Sciatic nerve (tissue), 2 donors: ENCODE results near the gene DGKA. TPM values are rescaled to one million over a fixed set of nuclear protein-coding genes. Genes with fewer than 3 reads are reported as not detected.
"Not testable (repeated sequence)": the region's sequence is repeated elsewhere in the genome, so short reads cannot be mapped to it uniquely, and the experiment has no call there.

Experiments
- ATAC-seq: fragments of 200-7000 bp; cut with Tn5 transposase; one replicate; pipeline ENCODE4 v1.9.1; 2020; ENCODE audit warnings: mild to moderate bottlenecking, moderate library complexity
- DNase-seq: peaks from one replicate; pipeline ENCODE4 v3.0.0-alpha.2; 2020; ENCODE audit warnings: low spot score
- intact Hi-C: fragments of 100-400 bp; cut with DNase I; formaldehyde crosslinking; loops from one replicate; pipeline ENCODE4 v1.14.2; 2022
- total RNA-seq: library from RNA; stranded (reverse); fragmentation: NEBNext Ultra II Directional; extraction: Animal tissue kit (Norgen Biotek cat#: 25700); gene quantifications from one replicate; pipeline ENCODE4 v1.2.1, GENCODE V29; 2021
- donor health status: DM: no; HTN: no; CAD: no.
- donor health status: DM: no; HTN: no; CAD: no.

DGKA gene
- 31.8 TPM for total RNA-seq

DNA sequence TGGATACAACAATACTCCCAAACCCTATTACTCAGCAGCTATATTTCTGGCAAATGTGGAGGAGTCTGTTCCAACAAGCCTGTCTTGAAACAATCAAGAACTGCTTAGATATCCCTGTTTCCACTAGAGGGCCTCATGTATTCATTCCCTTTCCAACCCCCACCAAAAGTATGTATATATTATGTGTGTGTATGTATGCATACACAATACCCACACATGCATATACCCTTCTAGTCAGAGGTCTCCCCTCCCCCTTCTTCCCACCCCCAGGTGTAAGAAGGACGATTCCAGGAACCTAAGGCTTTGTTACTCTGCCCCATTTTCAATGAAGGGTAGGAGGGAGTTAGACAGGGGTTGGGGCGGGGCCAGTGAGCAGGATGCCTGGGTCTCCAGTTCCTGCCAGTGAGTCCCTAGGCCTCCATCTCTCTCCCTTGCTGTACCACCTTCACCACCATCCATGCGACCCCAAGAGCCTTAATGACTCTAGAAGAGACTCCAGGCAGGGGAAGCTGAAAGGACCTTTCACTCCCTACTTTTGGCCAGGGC is at the start of gene DGKA:
Gene DGKA, plus strand, starts transcription at position 392 of the 546 bp plus-strand sequence. CDS start 5,342 bp downstream, outside the sequence.
- intact Hi-C loops, result loop anchor here (5.0 kb wide), 1 partner anchor 114 kb away; the partner anchor contains the start of genes ORMDL2 and SARNP
- DNase-seq (no peak), ATAC-seq (peak; percentile 3)

DNA sequence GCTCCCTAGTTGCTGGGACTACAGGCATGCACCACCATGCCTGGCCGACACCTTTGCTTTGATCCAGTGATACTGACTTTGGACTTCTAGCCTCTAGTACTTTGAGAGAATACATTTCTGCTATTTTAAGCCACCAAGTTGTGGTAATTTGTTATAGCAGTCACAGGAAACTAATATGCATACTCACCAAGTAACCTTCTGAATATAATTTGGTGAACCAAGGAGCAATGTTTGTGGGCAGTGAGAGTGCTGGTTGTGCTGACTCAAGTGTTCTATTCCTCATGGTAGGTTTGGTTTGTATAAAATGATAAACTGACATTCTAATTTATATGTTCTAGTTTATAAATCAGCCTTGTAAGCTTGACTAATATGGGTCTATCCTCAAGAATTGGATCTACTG is 45.8 kb upstream of the DGKA start:
- intact Hi-C loops, result no loop called here
- no peak for DNase-seq
- no peak for ATAC-seq

DNA sequence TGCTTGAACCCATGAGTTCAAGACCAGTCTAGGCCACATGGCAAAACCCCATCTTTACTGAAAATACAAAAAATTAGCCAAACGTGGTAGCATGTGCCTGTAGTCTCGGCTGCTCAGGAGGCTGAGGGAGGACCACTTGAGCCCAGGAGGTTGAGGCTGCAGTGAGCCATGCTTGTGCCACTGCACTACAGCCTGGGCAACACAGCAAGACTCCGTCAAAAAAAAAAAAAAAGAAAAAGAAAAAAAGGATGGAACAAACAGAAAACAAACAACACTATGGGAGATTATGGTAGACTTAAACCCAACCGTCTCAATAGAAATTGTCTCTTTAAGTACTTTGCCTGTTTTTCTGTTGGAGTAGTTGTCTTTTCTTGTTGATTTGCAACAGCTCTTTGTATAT is 39.7 kb upstream of the DGKA start:
- ATAC-seq (no peak), DNase-seq (no peak)
- intact Hi-C loops, result no loop called here

DNA sequence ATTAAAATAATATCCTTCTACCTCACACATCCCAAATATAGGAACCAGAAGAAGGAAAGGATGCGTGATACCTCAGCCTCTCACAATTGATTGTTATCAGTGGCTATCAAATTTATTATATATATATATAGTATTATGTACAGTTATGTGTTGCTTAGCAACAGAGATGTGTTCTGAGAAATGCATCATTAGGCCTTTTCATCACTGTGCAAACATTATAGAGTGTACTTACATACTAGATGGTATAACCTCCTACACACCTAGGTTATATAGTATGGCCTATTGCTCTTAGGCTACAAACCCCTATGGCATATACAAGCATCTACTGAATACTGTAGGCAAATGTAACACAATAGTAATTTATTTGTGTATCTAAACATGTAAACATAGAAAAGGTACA is 37.2 kb upstream of the DGKA start:
- ATAC-seq (no peak), DNase-seq (no peak)
- intact Hi-C loops, result no loop called here

DNA sequence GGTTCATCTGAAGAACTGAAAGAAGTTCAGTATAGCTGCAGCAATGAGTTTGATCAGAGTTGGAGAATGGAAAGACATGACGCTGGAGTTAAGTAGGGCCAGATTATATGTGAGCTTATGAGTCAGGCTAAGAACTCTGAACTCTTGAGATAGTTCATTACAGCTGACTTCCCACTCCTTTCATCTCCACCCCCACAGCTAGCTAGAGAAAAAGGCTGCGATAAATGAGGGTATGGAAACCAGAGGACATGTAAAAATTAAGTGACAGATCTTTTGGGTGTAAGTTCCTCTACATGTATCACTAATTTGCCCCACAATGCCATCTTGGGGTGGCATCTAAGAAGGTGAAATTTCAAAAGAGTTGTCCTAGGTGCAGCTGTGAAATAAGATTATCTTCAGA is 31.9 kb upstream of the DGKA start:
- intact Hi-C loops, result no loop called here
- no peak for DNase-seq
- ATAC-seq, result no peak

DNA sequence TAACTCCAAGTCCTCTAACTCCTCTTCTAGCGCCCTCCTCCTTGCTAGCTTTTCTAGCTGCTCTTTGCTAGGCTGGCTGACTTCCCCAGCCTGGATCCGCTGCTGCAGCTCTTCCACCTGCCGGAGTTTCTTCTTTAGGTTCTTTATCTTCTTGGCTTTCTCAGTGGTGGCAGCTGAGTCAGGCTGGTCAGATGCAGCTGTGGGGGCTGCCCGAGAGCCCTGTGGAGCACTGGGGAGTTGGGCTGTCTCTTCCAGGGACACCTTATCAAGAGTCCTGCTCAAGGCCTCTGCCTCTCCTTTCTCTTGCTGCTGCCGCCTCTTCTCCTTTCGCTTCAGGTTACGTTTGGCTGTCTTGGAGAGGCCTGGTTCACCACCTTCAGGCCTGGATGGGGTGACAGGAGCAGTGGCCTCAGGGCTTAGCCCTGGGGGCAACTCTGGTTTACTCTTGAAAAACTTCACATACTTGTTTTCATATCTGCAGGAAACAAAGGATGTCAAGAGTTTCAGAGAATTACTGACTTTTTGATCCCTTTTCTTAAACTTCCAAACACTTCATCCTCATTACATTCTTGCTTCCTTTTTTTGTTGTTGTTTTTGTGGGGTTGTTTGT is 29.0 kb upstream of the DGKA start:
- intact Hi-C loops, result no loop called here
- ATAC-seq (no peak), DNase-seq (no peak)

DNA sequence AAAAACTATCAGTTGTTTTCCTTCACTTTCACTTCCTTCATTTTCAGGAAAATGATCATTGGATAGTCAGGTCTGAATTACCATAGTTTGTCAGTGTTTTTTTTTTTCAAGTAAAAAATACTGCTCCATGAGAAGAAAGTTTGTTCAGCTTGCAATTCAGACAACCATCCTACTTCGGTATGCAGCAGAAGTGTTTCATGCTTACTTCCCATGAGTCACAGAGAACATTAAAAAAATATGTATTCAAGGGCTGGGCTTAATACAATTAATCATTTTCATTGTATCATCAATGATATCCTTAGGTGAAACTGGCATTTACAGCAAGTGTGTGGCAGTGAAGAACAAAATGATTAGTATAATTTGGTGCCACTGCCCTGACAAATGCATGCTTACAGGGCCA is 24.9 kb upstream of the DGKA start:
- DNase-seq (no peak), ATAC-seq (no peak)
- intact Hi-C loops, result no loop called here

DNA sequence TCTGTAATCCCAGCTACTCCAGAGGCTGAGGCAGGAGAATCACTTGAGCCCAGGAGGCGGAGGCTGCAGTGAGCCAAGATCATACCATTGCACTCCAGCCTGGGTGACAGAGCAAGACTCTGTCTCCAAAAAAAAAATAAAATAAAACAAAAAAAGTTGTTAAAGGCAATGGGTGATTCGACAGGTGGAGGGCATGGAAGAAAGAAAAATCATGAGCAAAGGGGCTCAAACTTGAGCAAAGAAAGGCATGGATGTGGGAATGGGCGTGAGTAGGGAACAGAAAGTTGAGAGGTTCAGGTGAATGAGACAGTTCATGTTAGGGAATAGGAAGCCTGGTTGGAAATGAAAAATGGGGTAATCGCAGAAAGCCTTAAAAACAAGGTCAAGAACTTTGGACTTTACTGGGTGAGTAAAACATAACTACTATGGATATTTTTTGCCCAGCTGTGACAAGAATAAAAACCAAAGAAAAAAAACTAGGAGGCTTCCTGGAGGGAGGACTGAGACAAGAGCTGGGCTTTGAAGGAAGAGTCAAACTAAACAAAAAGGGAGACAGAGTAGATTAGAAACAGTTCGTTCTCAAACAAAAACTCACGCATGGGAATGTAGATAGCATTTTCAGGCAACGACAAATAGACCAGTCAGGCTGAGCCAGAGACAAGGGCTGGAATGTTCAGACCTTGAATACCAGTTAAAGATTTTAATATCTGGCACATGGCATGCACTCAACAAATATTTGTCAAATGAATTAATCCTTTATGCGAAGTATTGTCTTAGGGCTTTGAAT is 22.0 kb upstream of the DGKA start:
- intact Hi-C loops, result no loop called here
- ATAC-seq, result no peak
- DNase-seq, result no peak

DNA sequence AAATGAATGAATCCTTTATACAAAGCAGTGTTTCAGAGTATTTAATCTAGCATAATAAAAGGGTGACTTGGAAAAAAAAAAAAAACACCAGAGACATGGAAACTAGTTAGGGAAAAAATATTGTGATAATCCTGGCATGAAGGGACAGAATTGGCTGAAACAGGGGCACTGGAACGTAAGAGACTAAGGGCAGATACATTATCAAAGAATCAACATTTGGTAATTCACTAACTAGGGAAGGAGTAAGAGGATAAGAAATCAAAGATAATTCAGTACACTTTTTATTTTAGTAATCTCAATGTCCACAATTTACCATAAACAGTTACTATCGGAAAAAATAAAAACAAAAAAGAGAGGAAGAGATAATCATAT is 21.5 kb upstream of the DGKA start:
- intact Hi-C loops, result no loop called here
- DNase-seq (no peak), ATAC-seq (no peak)

DNA sequence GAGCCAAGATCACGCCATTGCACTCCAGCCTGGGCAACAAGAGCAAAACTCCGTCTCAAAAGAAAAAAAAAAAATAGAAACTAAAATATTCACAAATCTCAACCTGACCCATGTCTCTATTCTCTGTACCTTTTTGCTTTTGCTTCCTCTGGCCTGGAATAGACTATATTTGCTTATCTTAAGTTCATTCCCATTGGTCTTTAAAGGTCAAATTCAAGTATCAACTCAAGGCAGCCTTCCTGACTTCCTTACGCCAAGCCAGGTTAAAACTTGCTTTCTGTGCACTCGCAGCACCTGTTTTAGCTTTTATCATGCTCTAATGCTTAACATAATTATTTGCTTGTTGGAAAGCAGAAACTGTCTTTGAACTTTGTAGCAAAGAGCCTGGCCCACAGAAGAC is 18.1 kb upstream of the DGKA start:
- no peak for ATAC-seq
- DNase-seq, result no peak
- intact Hi-C loops, result no loop called here

DNA sequence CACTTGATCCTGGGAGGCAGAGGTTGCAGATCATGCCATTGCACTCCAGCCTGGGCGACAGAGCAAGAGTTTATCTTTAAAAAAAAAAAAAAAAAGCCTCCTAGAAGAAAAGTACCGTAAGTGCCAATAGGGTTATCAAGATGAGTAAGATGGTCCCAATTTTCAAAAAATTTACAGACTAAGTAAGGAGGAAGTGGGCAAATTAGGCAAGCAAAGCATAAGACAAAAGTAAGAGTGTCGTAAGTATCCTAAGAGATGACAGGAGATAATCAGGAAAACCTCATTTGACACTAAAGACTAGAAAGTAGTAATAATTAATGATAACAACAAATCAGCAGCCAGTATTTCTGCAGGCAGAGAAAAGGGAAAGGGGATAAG is 15.5 kb upstream of the DGKA start:
- DNase-seq (no peak), ATAC-seq (no peak)
- intact Hi-C loops, result no loop called here

DNA sequence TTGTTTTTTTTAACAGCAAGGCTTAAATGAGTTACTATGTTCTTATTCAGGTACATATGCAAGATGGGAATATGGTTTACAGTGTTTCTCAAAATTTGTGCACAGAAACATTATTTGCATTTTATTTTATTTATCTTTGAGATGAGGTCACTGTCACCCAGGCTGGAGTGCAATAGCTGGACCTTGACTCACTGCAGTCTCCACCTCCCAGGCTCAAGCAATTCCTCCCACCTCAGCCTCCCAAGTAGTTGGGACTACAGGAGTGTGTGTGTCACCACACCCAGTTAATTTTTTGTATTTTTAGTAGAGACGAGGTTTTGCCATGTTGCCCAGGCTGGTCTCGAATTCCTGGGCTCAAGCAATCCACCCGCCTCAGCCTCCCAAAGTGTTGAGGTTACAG is 11.9 kb upstream of the DGKA start:
- intact Hi-C loops, result not testable (repeated sequence)

DNA sequence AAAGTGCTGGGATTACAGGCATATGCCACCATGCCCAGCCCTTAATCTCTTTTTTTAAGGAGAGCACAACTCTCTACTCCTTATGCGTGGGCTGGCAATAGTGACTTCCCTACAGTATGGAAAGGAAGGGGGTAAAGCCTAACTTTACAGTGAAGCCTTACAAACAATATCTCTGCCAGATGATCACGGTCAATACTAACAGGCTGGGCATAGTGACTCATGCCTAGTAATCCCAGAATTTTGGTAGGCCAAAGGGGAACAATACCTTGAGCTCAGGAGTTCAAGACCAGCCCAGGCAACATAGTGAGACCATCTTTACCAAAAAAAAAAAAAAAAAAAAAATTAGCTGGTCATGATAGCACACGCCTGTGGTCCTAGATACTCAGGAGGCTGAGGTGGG is 8.8 kb upstream of the DGKA start:
- ATAC-seq, result no peak
- intact Hi-C loops, result no loop called here

More for the DNA sequence above, 11.9 kb upstream of the DGKA start:
- not testable (repeated sequence) for ATAC-seq, DNase-seq

DNA sequence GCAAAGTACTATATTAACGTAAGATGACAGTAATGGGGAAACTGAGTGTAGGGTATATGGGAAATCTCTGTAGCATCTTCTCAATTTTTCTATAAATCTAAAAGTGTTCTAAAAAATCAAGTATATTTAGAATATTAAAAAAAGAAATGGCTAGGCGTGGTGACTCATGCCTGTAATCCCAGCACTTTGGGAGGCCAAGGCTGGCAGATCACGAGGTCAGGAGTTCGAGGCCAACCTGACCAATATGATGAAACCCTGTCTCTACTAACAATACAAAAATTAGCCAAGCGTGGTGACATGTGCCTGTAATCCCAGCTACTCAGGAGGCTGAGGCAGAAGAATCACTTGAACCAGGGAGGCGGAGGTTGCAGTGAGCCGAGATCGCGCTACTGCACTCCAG is 7.3 kb upstream of the DGKA start:
- intact Hi-C loops, ATAC-seq, DNase-seq: not testable (repeated sequence)

More for the DNA sequence above, 8.8 kb upstream of the DGKA start:
- DNase-seq, result no peak

DNA sequence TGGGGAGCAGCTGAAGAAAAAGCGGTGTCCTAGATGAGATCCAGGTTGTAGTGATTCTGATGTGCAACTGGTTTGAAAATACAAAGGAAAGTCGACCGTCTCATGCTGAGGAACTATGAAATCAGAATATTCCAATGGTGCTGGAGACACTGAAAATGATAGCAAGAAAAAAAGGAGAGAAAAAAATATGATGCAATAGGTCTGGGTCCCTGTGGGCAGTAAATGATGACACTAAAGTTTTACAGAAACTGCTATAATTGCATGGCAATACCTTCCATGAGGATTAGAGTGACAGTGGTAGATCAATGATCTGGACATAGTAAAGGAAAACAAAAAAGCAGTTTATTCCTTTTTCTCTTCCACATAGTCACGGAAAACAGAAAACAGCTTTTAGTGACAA is 5.6 kb upstream of the DGKA start:
- ATAC-seq (no peak), DNase-seq (no peak)
- intact Hi-C loops, result no loop called here

DNA sequence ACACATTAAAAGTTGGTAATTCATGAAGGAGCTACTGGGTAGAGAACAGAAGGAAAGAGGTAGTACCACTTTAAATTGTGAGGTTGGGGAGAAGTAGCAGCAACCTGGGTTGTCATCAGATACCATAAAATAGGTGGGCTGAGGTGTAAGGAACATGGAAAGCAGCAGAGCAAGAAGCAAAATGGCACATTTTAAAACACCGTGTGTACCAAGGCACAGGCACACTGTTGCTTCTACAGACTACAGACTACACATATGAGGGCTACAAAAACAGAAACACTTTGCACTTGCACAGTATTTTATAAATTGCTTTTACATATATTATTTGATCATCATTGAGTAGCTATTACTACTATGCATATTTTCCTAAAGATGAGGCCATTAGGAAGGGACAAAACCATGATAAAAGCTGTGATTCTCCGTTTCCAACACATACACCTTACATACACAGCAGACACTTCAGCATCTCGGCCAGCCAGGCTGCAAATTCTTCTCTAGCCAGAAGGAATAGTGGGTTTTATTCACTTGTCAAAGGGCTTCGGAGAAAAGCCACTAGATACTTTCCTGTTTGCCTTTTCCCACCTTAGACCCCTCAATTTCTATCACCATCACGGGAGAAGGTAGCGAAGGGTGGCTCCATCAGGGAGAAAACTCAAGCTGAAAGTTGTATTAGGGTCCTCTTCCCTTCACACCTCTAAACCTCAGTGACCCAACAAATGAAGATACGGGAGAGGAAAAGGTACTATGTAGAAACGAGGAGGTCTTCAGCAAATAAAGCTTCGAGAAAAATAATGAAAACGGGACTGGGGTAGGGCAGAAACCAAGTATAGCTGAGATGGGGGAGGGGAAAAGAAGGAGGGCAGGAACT is 4.9 kb upstream of the DGKA start:
- no peak for DNase-seq
- ATAC-seq, result no peak
- intact Hi-C loops, result no loop called here

DNA sequence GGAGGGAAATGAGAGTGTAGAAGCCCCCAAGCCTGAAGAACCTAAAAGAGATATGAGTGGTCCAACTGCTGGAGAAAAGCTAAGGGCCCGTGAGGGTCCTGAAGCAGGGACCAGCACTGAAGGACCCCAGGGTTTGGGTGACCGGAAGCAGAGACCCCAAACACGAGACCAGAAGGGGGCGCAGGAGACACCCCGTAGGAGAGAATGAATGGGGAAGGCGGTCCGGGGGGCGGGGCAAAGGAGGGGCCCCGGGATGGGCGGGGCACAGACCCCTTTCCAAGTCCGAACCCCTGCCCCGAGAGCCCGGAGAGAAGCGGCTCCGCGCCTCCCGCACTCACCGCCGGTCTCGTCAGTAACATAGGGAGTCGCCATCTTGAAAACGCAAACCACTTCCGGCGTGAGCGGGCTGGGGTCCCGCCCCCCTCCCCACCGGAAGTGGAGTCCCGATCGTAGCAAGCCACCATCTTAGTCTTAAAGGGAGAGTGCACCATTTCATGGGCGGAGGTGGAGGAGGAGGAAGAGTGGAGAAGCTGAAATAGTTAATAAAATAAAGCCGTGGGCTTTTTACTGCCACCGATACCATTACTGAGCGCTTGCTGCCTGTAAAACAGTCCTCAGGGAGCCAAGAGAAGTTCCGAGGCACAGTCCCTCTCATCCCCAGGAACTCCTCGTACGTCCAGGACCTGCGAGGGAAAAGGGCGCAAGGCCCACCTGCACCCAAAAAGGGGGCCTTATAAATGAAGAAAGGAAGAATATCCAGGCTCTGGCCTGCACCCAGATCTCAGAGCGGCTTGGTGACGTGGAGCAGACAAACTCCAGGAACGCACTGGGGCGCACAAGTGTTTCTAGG is 4.0 kb upstream of the DGKA start:
- peak; percentile 92 for ATAC-seq
- peak; percentile 96 for DNase-seq
- intact Hi-C loops, result no loop called here

DNA sequence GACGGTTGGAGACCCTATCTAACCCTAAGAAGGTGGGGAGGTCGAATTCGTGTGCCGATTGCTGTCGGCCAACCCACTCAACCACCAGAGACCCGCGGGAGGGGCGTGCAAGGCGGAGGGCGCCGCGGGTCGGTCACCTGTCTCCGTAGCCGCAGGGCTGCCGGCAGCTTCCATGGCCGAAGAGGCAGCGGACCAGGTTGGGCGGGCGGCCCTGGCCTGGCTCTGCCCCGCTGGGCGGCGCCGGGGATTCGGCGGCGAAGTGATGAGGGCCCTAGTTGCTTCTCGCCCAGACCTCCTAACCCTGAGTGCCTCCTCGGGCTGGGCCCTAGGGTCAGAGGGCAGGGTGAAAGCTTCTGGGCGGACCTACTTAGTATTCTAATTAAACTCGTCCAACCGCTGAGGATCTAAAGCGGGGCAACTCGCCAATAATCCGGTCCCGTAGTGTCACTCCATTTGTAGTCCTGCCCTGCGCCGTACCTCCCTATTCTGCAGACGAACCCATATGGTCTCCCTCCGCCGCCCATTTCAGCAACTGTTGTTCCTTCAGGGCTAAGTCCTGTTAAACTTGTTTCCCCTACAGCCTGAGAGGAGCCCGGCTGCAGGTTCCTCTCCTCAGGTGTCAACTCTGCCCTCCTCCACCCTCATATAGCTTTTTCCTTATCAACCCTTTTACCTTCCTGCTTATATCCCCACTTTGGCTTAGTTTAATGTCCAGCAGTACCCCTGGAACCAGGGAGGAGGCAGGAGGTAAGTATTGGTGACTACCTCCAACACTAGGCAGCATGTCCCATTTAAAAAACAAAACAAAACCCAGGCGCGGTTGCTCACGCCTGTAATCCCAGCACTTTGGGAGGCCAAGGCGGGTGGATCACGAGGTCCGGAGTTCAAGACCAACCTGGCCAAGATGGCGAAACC is 3.1 kb upstream of the DGKA start, which contains the start of gene PYM1:
Gene PYM1, minus strand, starts transcription at position 307 of the 915 bp plus-strand sequence. Its CDS starts 133 bp downstream, at position 174.
- peak; percentile 63 for ATAC-seq
- DNase-seq, result peak; percentile 85
- intact Hi-C loops, result no loop called here
